Kidney epithelial cell (primary cell): Measurements from ENCODE around the gene DPEP3. TPM values are rescaled to one million over a fixed set of nuclear protein-coding genes. Genes with fewer than 3 reads are reported as not detected.
"Not testable (repeated sequence)": the region's sequence is repeated elsewhere in the genome, so short reads cannot be mapped to it uniquely, and the experiment has no call there.

Experiments used
- DNase-seq: peaks from one replicate; pipeline ENCODE4 v3.0.0-alpha.2; 2010; ENCODE audit warnings: low read depth
- H3K27me3 ChIP-seq: 2 replicates; pipeline ENCODE4 v1.6.0; 2011; ENCODE audit warnings: low read length; ENCODE audit not compliant: control insufficient read depth, insufficient read depth
- H3K36me3 ChIP-seq: 2 replicates; pipeline ENCODE4 v1.5.1; 2011; ENCODE audit warnings: low read length; ENCODE audit not compliant: control insufficient read depth, insufficient read depth
- H3K4me3 ChIP-seq: 2 replicates; pipeline ENCODE4 v1.5.1; 2011; ENCODE audit warnings: low read depth, mild to moderate bottlenecking, control low read depth, low read length
- CTCF ChIP-seq: IDR thresholded peaks from 2 replicates; pipeline ENCODE4 v1.5.1; 2011; ENCODE audit warnings: mild to moderate bottlenecking, moderate library complexity, low read length, control low read depth, inconsistent platforms; ENCODE audit not compliant: insufficient read depth, poor library complexity, severe bottlenecking
- total RNA-seq: library from RNA; depleted of rRNA; stranded (reverse); fragments of >200 nt; gene quantifications from 2 replicates; pipeline ENCODE4 v1.2.3, GENCODE V29; 2015

The DPEP3 gene
- total RNA-seq, 1 donor from 2014 or later: not detected

- Histone ChIP-seq H3K4me3 (no peak overlapping the region), H3K27me3 (peaks cover 3% of the 10 kb centered on the region), H3K36me3 (no peaks in the 10 kb centered on the region)
- no peak for DNase-seq
- no peak for TF ChIP-seq CTCF
Observed at GRCh38 chr16:67996666-67997065, 16.4 kb upstream of the DPEP3 start.

DNA sequence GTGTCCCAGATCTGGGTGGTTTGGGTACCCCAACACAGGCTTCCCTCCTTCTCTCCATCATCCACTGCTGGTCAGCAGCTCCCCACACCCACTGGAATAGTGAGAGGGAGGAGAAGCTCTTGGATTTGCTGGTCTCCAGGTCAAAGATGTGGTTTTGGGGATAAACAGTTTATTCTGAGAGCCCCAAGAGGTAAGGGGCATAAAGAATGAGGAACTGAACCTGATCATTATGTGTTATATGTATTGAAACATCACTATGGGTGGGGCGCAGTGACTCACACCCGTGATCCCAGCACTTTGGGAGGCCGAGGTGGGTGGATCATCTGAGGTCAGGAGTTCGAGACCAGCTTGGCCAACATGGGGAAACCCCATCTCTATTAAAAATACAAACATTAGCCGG lies 15.1 kb upstream of the DPEP3 start:
- DNase-seq: no peak
- no peak overlapping the region for H3K4me3 ChIP-seq
- no peaks in the 10 kb centered on the region for H3K36me3 ChIP-seq
- TF ChIP-seq CTCF: no peak
- H3K27me3 ChIP-seq: peaks cover 3% of the 10 kb centered on the region

DNA sequence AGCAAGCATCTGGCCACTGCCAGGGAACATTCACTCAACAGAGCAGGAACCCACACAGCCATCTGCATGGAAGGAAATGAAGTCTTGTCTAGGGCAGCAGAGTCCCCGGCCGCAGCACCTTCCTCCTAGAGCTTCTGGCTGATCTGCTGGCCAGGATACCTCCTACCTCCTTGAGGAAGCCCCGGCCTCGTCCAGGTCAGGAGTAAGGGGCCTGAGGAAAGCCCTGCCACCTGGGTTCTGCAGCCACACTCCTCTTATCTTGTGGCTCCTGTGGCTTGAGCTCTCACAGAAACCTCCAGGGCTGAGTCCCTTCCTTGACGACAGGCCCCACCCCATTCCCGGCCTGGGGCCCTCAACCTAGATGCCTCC lies 13.7 kb upstream of the DPEP3 start:
- not testable (repeated sequence) for H3K27me3 ChIP-seq, H3K36me3 ChIP-seq, H3K4me3 ChIP-seq, DNase-seq

DNA sequence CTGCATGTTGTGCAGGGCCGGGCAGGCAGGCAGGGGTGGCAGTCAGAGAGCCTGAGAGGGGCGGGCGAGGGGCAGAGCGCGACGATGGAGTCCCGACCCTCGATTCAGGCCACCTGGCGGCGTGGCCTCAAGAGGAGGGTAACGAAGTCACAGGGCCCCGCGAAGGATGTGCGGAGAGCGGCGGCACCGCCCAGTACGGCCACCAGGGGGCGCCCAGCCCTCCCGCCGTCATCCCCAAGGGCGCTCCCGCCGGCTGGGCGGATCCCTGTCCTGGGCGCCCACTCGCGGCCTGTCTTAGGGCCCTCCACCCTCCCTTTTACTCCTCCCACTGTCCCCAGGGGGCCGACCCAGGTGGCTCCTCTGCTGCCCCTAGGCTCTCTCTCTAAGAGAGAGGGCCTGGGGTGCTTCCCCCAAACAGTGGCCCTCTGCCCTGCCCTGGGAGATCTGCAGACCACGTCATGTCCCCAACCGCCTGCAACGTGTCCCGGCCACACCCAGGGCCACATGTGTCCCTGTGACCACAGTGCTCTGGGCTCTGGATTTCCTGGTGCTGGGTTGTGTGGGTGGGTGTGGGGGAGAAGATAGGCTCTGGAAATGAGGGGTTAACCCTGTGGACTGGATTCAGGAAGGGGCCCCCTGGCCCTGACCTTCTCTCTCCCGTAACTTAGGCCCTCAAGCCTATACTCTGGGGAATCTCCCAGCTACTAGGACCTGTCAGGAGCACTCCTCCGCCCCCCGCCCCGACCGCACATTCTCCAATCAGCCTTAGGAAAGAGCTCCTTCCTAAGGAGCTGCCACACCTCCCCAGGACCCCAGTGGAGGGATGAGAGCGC lies 13.1 kb upstream of the DPEP3 start:
- Histone ChIP-seq H3K36me3 (no peaks in the 10 kb centered on the region), H3K4me3 (no peak overlapping the region), H3K27me3 (peaks cover 3% of the 10 kb centered on the region)
- DNase-seq: no peak
- TF ChIP-seq CTCF: peak; percentile 83

GRCh38 chr16:67992661-67993206 lies 12.4 kb upstream of the DPEP3 start:
- Histone ChIP-seq H3K36me3 (no peaks in the 10 kb centered on the region), H3K27me3 (peaks cover 3% of the 10 kb centered on the region), H3K4me3 (no peak overlapping the region)
- TF ChIP-seq CTCF: no peak
- no peak for DNase-seq

DNA sequence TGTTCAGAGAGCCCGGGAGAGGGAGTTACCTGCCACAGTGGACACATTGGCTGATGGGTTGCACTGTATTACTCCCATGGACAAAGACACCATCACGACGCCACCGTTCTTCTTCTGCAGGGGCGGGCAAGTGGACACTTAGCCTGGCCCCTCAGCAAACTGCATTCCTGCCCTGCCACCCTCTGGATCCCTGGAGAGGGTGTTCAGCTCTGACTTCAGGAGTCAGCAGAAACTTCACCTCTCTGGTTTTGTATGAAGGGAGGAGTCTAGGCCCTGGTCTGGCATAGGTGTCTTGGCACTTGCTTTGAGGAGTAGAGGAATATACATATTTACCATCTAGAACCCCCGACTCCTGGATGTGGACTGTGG lies 9.7 kb upstream of the DPEP3 start:
- H3K4me3 ChIP-seq: no peak overlapping the region
- no peak for DNase-seq
- no peaks in the 10 kb centered on the region for H3K36me3 ChIP-seq
- TF ChIP-seq CTCF: no peak
- peaks cover 3% of the 10 kb centered on the region for H3K27me3 ChIP-seq
